CD4-positive, alpha-beta memory T cell (primary cell): ENCODE results near the gene GTF3C1. TPM values are rescaled to one million over a fixed set of nuclear protein-coding genes. Genes with fewer than 3 reads are reported as not detected.
A peak's percentile ranks its signal among the peaks of the same experiment; 100 is the strongest.
"Not testable (repeated sequence)": the region's sequence is repeated elsewhere in the genome, so short reads cannot be mapped to it uniquely, and the experiment has no call there.

Experiments used
- CTCF ChIA-PET: fragments of 350-600 bp; sonication (Branson Sonifier 250); formaldehyde crosslinking; loops from one replicate; lab custom pipeline; 2021; ENCODE audit warnings: inconsistent platforms; ENCODE audit not compliant: partially characterized antibody; lab: Charles Lee
- POLR2A ChIA-PET: fragments of 350-600 bp; sonication (Branson Sonifier 250); formaldehyde crosslinking; loops from one replicate; lab custom pipeline; 2021; ENCODE audit not compliant: partially characterized antibody; lab: Charles Lee
- DNase-seq, 5 donors: peaks; one replicate each; pipeline versions ENCODE4 v3.0.0 to v3.0.0-alpha.2; 2020 to 2022; ENCODE audit warnings: mixed read lengths in 1 of 5
- H3K27ac ChIP-seq: one replicate; pipeline ENCODE4 v1.7.0; 2013; ENCODE audit warnings: low read depth, low read length
- H3K27me3 ChIP-seq: 2 replicates; pipeline ENCODE4 v1.7.0; 2013; ENCODE audit warnings: mild to moderate bottlenecking, low read length, moderate library complexity; ENCODE audit not compliant: insufficient read depth
- H3K36me3 ChIP-seq: 2 replicates; pipeline ENCODE4 v1.7.0; 2013; ENCODE audit warnings: mild to moderate bottlenecking, low read length, moderate library complexity; ENCODE audit not compliant: insufficient read depth
- H3K4me1 ChIP-seq: 2 replicates; pipeline ENCODE4 v1.7.0; 2013; ENCODE audit warnings: mild to moderate bottlenecking, low read length, moderate library complexity; ENCODE audit not compliant: insufficient read depth
- H3K4me3 ChIP-seq, 2 donors: one replicate each; pipeline ENCODE4 v1.7.0; 2013; ENCODE audit warnings: low read length in 2 of 2, mild to moderate bottlenecking in 1 of 2
- H3K9me3 ChIP-seq, 2 donors: one replicate each; pipeline ENCODE4 v1.7.0; 2013; ENCODE audit warnings: low read length in 2 of 2, control low read depth in 1 of 2; ENCODE audit not compliant: control insufficient read depth in 1 of 2
- H3K27ac Mint-ChIP-seq, 7 donors: one replicate each; pipeline ENCODE4 v1.8.0; 2020 to 2021; ENCODE audit warnings: mixed read lengths in 7 of 7, mild to moderate bottlenecking in 6 of 7, inconsistent platforms in 3 of 7, moderate library complexity in 3 of 7
- H3K27me3 Mint-ChIP-seq, 2 donors: one replicate each; pipeline ENCODE4 v1.8.0; 2020 to 2021; ENCODE audit warnings: mixed read lengths in 2 of 2
- H3K36me3 Mint-ChIP-seq, 2 donors: one replicate each; pipeline ENCODE4 v1.8.0; 2020 to 2021; ENCODE audit warnings: mixed read lengths in 2 of 2, inconsistent platforms in 1 of 2, mild to moderate bottlenecking in 1 of 2
- H3K4me1 Mint-ChIP-seq, 4 donors: one replicate each; pipeline ENCODE4 v1.8.0; 2020 to 2021; ENCODE audit warnings: mixed read lengths in 4 of 4, mild to moderate bottlenecking in 1 of 4
- H3K4me3 Mint-ChIP-seq, 8 donors: one replicate each; pipeline ENCODE4 v1.8.0; 2020 to 2021; ENCODE audit warnings: mixed read lengths in 8 of 8, mild to moderate bottlenecking in 7 of 8, moderate library complexity in 6 of 8, inconsistent platforms in 3 of 8
- H3K9me3 Mint-ChIP-seq, 8 donors: one replicate each; pipeline ENCODE4 v1.8.0; 2020 to 2021; ENCODE audit warnings: mixed read lengths in 8 of 8, mild to moderate bottlenecking in 5 of 8, inconsistent platforms in 3 of 8, moderate library complexity in 1 of 8
- intact Hi-C: fragments of 100-400 bp; cut with micrococcal nuclease; formaldehyde crosslinking; loops from one replicate; pipeline ENCODE4 v1.15.1; 2023
- polyA plus RNA-seq, 2 donors: library from polyadenylated mRNA; unstranded; fragments of 300-500 nt; fragmentation: Illumina TruSeq; gene quantifications; one replicate each; pipeline ENCODE4 v1.2.3, GENCODE V29; 2021
- total RNA-seq, 2 experiments: library from RNA; stranded (reverse); gene quantifications; one replicate each; pipeline ENCODE4 v1.2.3, GENCODE V29; 2021

Gene GTF3C1
- total and polyA plus RNA-seq, 4 experiments from 2014 or later = 4.8 to 53.1 (median 39.5) TPM

DNA sequence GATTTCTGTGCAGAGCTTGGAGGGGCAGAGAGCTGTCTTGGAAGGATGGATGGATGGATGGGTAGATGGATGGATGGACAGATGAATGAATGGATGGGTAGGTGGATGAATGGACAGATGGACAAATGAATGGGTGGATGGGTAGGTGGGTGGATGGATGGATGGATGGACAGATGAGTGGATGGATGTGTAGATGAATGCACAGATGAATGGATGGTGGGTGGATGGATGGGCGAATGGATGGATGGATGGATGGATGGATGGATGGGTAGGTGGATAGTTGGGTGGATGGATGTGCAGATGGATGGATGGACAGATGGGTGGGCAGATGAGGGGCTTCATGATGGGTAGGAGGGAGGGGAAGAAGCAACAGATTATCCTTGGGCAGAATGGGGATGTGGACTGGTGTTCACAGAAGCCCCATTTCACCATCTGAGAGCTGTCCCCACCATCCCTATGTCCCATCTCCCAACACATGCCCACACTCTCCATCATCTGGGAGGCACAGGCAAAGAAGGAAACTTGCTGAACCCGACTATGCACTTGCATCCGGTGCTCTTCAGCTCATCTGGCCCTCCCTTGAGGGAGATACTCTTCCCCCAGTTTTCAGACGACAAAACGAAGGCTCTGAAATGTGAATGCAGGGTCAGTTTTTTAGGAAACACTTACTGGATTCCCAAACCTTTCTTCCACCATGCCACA, 90.6 kb downstream of the GTF3C1 start:
- H3K9me3 ChIP-seq = no peaks in the 10 kb centered on the region
- no peaks in the 10 kb centered on the region for H3K27me3 Mint-ChIP-seq
- H3K4me3 Mint-ChIP-seq = peak overlapping the region in 1 of 8 donors; percentile 30
- intact Hi-C loops = loop anchor here (5.0 kb wide), 1 partner anchor 1622 kb away; no protein-coding TSS in a partner anchor
- H3K4me1 Mint-ChIP-seq = peaks cover 29 to 66% (median 44%) of the 10 kb centered on the region in 4 donors
- CTCF ChIA-PET = interaction anchor here (1.0 to 2.4 kb wide), 9 partner anchors 8 to 303 kb away, joined by 3 to 11 read pairs (median 4); no protein-coding TSS in a partner anchor
- DNase-seq = no peak
- H3K27ac ChIP-seq = no peak overlapping the region
- peak overlapping the region in 6 of 7 donors; percentile 52 to 85 (median 74) for H3K27ac Mint-ChIP-seq
- no peaks in the 10 kb centered on the region for H3K9me3 Mint-ChIP-seq
- H3K4me3 ChIP-seq = no peak overlapping the region
- POLR2A ChIA-PET = interaction anchor here (0.8 to 1.9 kb wide), 6 partner anchors 8 to 263 kb away, joined by 3 to 6 read pairs (median 5); no protein-coding TSS in a partner anchor
- H3K27me3 ChIP-seq = no peaks in the 10 kb centered on the region
- peaks cover 68% of the 10 kb centered on the region for H3K4me1 ChIP-seq
- peaks cover 13% of the 10 kb centered on the region for H3K36me3 ChIP-seq
- H3K36me3 Mint-ChIP-seq = peaks cover 15 to 21% of the 10 kb centered on the region in 2 donors

DNA sequence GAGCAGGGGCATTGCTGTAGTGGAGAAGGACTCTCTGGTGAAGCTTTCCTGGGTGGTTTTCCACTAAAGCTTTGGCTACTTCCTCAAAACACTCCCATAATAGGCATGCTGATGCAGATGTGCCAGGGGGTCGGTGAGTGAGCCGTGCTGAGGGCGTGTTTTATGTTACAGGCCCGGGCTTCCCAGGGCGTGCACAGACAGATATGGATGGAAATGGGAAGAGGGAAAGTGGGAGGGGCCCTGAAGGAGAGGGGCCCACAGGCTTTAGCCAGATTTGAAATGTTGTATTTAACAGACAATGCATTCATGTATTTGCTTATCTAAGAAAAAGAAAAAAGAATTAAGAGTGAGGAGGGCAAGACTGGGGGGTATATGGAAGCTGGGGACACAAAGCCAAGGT, 91.5 kb downstream of the GTF3C1 start:
- peaks cover 13% of the 10 kb centered on the region for H3K36me3 ChIP-seq
- no peaks in the 10 kb centered on the region for H3K27me3 Mint-ChIP-seq
- H3K4me1 Mint-ChIP-seq = peaks cover 21 to 63% (median 38%) of the 10 kb centered on the region in 4 donors
- H3K27me3 ChIP-seq = no peaks in the 10 kb centered on the region
- no peak overlapping the region for H3K4me3 ChIP-seq
- H3K36me3 Mint-ChIP-seq = peaks cover 9 to 13% of the 10 kb centered on the region in 2 donors
- intact Hi-C loops = loop anchor here (5.0 kb wide), 1 partner anchor 1621 kb away; no protein-coding TSS in a partner anchor
- ChIA-PET CTCF (interaction anchor here (1.0 to 2.4 kb wide), 5 partner anchors 81 to 302 kb away, joined by 3 to 8 read pairs (median 4); no protein-coding TSS in a partner anchor), POLR2A (interaction anchor here (0.8 to 1.7 kb wide), 4 partner anchors 50 to 262 kb away, joined by 3 to 6 read pairs (median 4); no protein-coding TSS in a partner anchor)
- DNase-seq = no peak
- H3K4me1 ChIP-seq = peaks cover 60% of the 10 kb centered on the region
- peak overlapping the region in 1 of 8 donors; percentile 26 for H3K4me3 Mint-ChIP-seq
- no peaks in the 10 kb centered on the region for H3K9me3 Mint-ChIP-seq
- H3K9me3 ChIP-seq = no peaks in the 10 kb centered on the region
- peak overlapping the region in 4 of 7 donors; percentile 35 to 74 (median 63) for H3K27ac Mint-ChIP-seq
- no peak overlapping the region for H3K27ac ChIP-seq

DNA sequence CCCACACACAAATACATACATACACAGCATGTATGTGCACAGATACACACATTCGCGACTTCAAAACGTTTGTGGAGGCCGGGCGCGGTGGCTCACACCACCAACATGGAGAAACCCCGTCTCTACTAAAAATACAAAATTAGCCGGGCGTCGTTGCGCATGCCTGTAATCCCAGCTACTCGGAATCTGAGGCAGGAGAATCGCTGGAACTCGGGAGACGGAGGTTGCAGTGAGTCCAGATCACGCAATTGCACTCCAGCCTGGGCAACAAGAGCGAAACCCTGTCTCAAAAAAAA, 92.2 kb downstream of the GTF3C1 start:
- not testable (repeated sequence) for H3K27me3 ChIP-seq, H3K27me3 Mint-ChIP-seq, H3K27ac ChIP-seq, H3K9me3 Mint-ChIP-seq, H3K9me3 ChIP-seq, DNase-seq, H3K4me3 ChIP-seq
- ChIA-PET POLR2A (interaction anchor here (1.7 kb wide), 2 partner anchors 89 to 227 kb away, joined by 4 to 6 read pairs; no protein-coding TSS in a partner anchor), CTCF (interaction anchor here (1.5 to 2.4 kb wide), 3 partner anchors 80 to 227 kb away, joined by 4 to 9 read pairs (median 8); no protein-coding TSS in a partner anchor)
- intact Hi-C loops = loop anchor here (1.0 to 5.0 kb wide), 7 partner anchors 55 to 1620 kb away; partner anchors contain the start of gene IL21R
- peak overlapping the region in 1 of 8 donors; percentile 30 for H3K4me3 Mint-ChIP-seq
- peak overlapping the region in 1 of 7 donors; percentile 66 for H3K27ac Mint-ChIP-seq
- H3K4me1 ChIP-seq = peaks cover 60% of the 10 kb centered on the region
- H3K36me3 Mint-ChIP-seq = peaks cover 9 to 13% of the 10 kb centered on the region in 2 donors
- H3K36me3 ChIP-seq = peaks cover 12% of the 10 kb centered on the region
- H3K4me1 Mint-ChIP-seq = peaks cover 19 to 63% (median 40%) of the 10 kb centered on the region in 4 donors

DNA sequence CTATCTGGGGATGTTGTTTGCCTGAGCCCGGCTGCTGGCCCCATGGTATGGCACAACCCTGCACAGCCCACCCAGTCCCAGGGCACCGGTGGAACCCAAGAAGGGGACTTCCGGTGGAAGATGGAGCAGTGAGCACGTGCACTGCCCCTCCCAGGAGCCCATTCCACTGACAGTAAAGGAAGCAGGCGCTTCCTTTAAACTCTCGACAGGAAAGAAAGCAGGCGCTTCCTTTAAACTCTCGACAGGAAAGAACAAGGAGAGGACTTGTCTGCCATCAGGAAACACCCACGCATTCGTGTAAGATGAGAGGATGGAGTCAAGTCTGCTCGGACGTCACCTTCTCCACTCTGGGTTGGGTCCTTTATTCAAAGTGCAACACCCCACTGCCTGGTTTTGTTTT, 94.0 kb downstream of the GTF3C1 start:
- Mint-ChIP-seq H3K27ac (peak overlapping the region in 6 of 7 donors; percentile 58 to 93 (median 68)), H3K27me3 (no peaks in the 10 kb centered on the region), H3K4me1 (peaks cover 26 to 69% (median 54%) of the 10 kb centered on the region in 4 donors), H3K4me3 (peak overlapping the region in 3 of 8 donors; percentile 12 to 41 (median 26)), H3K9me3 (no peaks in the 10 kb centered on the region), H3K36me3 (peaks cover 6 to 8% of the 10 kb centered on the region in 2 donors)
- no peak overlapping the region for H3K27ac ChIP-seq
- POLR2A ChIA-PET = interaction anchor here (1.0 to 1.3 kb wide), 4 partner anchors 9 to 286 kb away, joined by 3 to 8 read pairs (median 4); no protein-coding TSS in a partner anchor
- intact Hi-C loops = loop anchor here (2.0 to 5.0 kb wide), 3 partner anchors 53 to 1618 kb away; partner anchors contain the start of gene IL21R
- peaks cover 2% of the 10 kb centered on the region for H3K36me3 ChIP-seq
- no peak overlapping the region for H3K4me3 ChIP-seq
- CTCF ChIA-PET = interaction anchor here (0.8 to 5.3 kb wide), 7 partner anchors 9 to 300 kb away, joined by 3 to 36 read pairs (median 8); no protein-coding TSS in a partner anchor
- H3K4me1 ChIP-seq = peaks cover 55% of the 10 kb centered on the region
- DNase-seq = peak in 3 of 5 donors; percentile 9 to 55 (median 27)
- H3K27me3 ChIP-seq = no peaks in the 10 kb centered on the region
- H3K9me3 ChIP-seq = no peaks in the 10 kb centered on the region

DNA sequence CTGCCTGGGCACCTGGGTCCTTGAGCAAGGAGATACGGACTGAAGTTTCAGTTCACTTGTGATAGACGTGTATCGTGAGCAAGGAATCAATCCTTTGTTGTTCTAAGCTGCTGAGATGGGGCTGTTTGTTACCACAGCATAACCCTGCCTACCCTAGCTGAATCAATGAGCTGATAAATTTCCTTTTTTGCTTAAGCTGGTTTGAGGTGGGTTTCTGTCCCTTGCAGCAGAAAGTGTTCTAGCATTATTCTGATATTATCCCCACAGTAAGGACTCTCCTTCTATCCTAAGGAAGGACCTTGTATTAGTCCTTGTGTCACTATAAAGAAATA, 96.3 kb downstream of the GTF3C1 start:
- no peaks in the 10 kb centered on the region for H3K27me3 ChIP-seq

DNA sequence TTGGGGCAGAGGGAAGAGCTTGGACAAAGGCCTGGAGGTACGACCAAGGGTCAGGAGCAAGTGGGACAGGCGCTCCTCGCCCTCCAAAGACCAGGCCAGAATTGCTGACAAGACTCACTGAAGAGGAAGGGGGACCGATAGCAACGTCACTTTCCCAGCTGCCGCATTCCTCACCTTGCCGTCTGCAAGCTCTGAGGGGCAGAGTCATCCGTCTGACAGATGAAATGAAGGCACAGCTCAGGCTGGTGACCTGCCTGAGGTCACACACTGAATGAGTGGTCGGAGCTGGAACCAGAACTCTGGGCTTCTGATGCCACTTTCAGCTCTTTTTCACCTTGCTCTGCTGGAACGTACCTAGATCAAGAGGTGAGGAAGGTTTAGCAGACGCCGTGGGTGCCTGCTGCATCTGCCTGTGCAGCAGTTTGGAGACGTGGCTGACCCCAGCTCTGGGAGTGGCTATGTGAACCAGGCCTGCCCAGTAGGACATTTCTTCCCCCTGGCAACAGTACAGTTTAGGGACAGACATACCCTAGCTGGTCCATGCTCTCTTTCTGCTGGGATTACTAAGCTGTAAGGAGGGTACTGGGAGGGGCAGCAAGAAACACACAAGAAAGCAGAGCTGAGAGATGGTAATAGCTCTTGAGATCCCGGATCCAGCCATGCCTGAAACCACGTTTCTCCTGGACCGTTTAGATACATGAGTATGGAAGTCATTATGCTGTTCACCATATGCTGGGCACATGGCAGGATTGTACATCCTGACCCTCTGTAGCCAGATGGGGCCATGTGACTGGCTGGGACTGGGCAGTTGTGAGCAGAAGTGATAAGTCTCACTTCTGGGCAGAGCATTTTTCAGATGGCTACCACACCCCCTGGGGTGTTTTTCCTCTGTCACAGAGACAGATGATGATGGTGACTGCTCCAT, 96.9 kb downstream of the GTF3C1 start:
- Mint-ChIP-seq H3K4me3 (peak overlapping the region in 1 of 8 donors; percentile 52), H3K36me3 (peaks cover 6 to 21% of the 10 kb centered on the region in 2 donors), H3K27me3 (no peaks in the 10 kb centered on the region), H3K27ac (peak overlapping the region; percentile 17 to 86 (median 55)), H3K9me3 (no peaks in the 10 kb centered on the region), H3K4me1 (peaks cover 40 to 89% (median 65%) of the 10 kb centered on the region in 4 donors)
- H3K36me3 ChIP-seq = peaks cover 9% of the 10 kb centered on the region
- ChIA-PET CTCF (interaction anchor here (0.6 to 5.3 kb wide), 13 partner anchors 10 to 299 kb away, joined by 3 to 36 read pairs (median 5); no protein-coding TSS in a partner anchor), POLR2A (interaction anchor here (0.9 to 3.3 kb wide), 9 partner anchors 11 to 283 kb away, joined by 3 to 24 read pairs (median 4); partner anchors contain the start of gene IL21R)
- peaks cover 71% of the 10 kb centered on the region for H3K4me1 ChIP-seq
- H3K27me3 ChIP-seq = no peaks in the 10 kb centered on the region
- no peak overlapping the region for H3K27ac ChIP-seq
- H3K9me3 ChIP-seq = no peaks in the 10 kb centered on the region
- intact Hi-C loops = no loop called here
- no peak overlapping the region for H3K4me3 ChIP-seq
- DNase-seq = no peak

More for the DNA sequence above, 96.3 kb downstream of the GTF3C1 start:
- Mint-ChIP-seq H3K4me3 (no peak overlapping the region), H3K27me3 (no peaks in the 10 kb centered on the region), H3K4me1 (peaks cover 37 to 82% (median 60%) of the 10 kb centered on the region in 4 donors), H3K9me3 (no peaks in the 10 kb centered on the region), H3K36me3 (peaks cover 2 to 17% of the 10 kb centered on the region in 2 donors), H3K27ac (peak overlapping the region in 6 of 7 donors; percentile 38 to 86 (median 58))
- intact Hi-C loops = no loop called here
- peaks cover 8% of the 10 kb centered on the region for H3K36me3 ChIP-seq
- H3K4me1 ChIP-seq = peaks cover 65% of the 10 kb centered on the region
- no peak for DNase-seq
- ChIA-PET POLR2A (interaction anchor here (0.9 to 3.3 kb wide), 5 partner anchors 10 to 284 kb away, joined by 3 to 24 read pairs (median 8); no protein-coding TSS in a partner anchor), CTCF (interaction anchor here (1.3 to 5.3 kb wide), 7 partner anchors 10 to 298 kb away, joined by 4 to 36 read pairs (median 11); no protein-coding TSS in a partner anchor)
- no peak overlapping the region for H3K4me3 ChIP-seq
- H3K9me3 ChIP-seq = no peaks in the 10 kb centered on the region
- no peak overlapping the region for H3K27ac ChIP-seq
